SK-N-SH (cell line): ENCODE results near the gene KCTD12.

Experiments
- POLR2AphosphoS5 ChIP-seq: IDR thresholded peaks from 2 replicates; pipeline ENCODE4 v1.6.1; 2012; ENCODE audit warnings: low read depth, low read length
- RAD21 ChIP-seq: IDR thresholded peaks from 2 replicates; pipeline ENCODE4 v1.6.1; 2012; ENCODE audit warnings: mild to moderate bottlenecking, low read length
- SMC3 ChIP-seq: IDR thresholded peaks from 2 replicates; pipeline ENCODE4 v1.6.1; 2012; ENCODE audit warnings: low read depth, low read length, improper control_type of control experiment
- TAF1 ChIP-seq: IDR thresholded peaks from 2 replicates; pipeline ENCODE4 v1.6.1; 2012; ENCODE audit warnings: low read depth, mild to moderate bottlenecking, low read length, moderate library complexity, borderline replicate concordance
- YY1 ChIP-seq: IDR thresholded peaks from 2 replicates; pipeline ENCODE4 v1.4.0; 2012; ENCODE audit warnings: low read depth, mild to moderate bottlenecking
- TF ChIP-seq, protein P1 (sequence below): fragments of 200-600 bp; sonication (generic); IDR thresholded peaks from 2 replicates; pipeline ENCODE4 v1.6.1; 2017; ENCODE audit warnings: antibody characterized with exemption, mild to moderate bottlenecking, moderate library complexity
- TF ChIP-seq, protein P2 (sequence below): IDR thresholded peaks from 2 replicates; pipeline ENCODE4 v1.4.0; 2012; ENCODE audit warnings: low read depth

DNA sequence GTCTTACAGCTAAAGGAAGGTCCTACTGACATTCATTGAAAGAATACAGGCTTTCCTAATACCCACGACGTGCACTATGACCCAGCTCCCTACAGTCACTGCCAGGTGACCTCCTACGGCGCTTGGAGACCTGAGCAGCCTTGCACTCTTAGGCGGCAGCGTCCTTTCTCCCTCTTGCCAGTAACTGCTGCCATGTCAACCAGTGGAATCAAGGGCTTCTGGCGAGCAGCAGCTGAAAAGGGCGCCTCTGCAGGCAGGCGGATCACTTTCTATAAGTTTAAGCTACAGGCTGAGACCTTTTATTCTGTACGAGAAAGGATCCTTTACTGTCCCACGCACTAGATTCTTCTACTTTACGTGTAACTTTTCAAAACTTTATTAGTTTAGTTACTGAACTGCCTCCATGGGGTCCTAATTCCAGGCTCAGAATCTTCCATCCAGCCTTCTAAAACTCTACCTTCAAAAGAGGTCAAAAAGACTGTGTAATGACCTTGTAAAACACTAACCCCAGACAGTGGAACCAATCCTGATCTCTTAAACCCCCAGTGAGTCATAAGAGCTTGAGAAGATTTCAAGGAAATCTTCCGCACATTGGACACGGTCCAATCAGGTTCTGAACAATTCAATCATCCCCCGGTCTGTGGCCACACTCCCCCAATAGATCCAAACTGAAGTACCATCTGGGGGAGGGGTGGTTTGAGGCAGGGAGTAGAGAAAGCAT lies 1.9 kb downstream of the KCTD12 start:
- TF ChIP-seq, protein P1, sequence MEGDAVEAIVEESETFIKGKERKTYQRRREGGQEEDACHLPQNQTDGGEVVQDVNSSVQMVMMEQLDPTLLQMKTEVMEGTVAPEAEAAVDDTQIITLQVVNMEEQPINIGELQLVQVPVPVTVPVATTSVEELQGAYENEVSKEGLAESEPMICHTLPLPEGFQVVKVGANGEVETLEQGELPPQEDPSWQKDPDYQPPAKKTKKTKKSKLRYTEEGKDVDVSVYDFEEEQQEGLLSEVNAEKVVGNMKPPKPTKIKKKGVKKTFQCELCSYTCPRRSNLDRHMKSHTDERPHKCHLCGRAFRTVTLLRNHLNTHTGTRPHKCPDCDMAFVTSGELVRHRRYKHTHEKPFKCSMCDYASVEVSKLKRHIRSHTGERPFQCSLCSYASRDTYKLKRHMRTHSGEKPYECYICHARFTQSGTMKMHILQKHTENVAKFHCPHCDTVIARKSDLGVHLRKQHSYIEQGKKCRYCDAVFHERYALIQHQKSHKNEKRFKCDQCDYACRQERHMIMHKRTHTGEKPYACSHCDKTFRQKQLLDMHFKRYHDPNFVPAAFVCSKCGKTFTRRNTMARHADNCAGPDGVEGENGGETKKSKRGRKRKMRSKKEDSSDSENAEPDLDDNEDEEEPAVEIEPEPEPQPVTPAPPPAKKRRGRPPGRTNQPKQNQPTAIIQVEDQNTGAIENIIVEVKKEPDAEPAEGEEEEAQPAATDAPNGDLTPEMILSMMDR: no peak
- no peak for TF ChIP-seq YY1
- no peak for TF ChIP-seq TAF1
- TF ChIP-seq, protein P2, sequence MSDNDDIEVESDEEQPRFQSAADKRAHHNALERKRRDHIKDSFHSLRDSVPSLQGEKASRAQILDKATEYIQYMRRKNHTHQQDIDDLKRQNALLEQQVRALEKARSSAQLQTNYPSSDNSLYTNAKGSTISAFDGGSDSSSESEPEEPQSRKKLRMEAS: no peak
- TF ChIP-seq POLR2AphosphoS5: no peak
- TF ChIP-seq SMC3: no peak
- no peak for TF ChIP-seq RAD21
